Neural cell (in vitro differentiated cells): ENCODE results near the gene NUP62.

ENCODE experiments used
- CTCF ChIP-seq: fragments of 450-650 bp; IDR thresholded peaks from 2 replicates; pipeline ENCODE4 v1.5.1; 2014; ENCODE audit warnings: antibody characterized with exemption, mild to moderate bottlenecking, moderate library complexity; ENCODE audit not compliant: poor library complexity, severe bottlenecking
- EP300 ChIP-seq: fragments of 450-650 bp; conservative IDR thresholded peaks from 2 replicates; pipeline ENCODE4 v1.6.1; 2014; ENCODE audit warnings: antibody characterized with exemption, mild to moderate bottlenecking, moderate library complexity; ENCODE audit not compliant: poor library complexity, severe bottlenecking
- EZH2 ChIP-seq: fragments of 200-600, 300-800 bp; shearing (Covaris generic), sonication (generic); IDR thresholded peaks from 2 replicates; pipeline ENCODE4 v1.6.1; 2014; ENCODE audit warnings: antibody characterized with exemption, low read length, borderline replicate concordance, mild to moderate bottlenecking; ENCODE audit not compliant: insufficient read depth, poor library complexity, severe bottlenecking
- POLR2AphosphoS5 ChIP-seq: IDR thresholded peaks from 2 replicates; pipeline ENCODE4 v1.6.1; 2012
- RAD21 ChIP-seq: fragments of 450-650 bp; conservative IDR thresholded peaks from 2 replicates; pipeline ENCODE4 v1.6.1; 2014; ENCODE audit warnings: antibody characterized with exemption, mild to moderate bottlenecking, moderate library complexity
- REST ChIP-seq: IDR thresholded peaks from 2 replicates; pipeline ENCODE4 v1.6.1; 2012; ENCODE audit warnings: borderline replicate concordance
- SMC3 ChIP-seq: fragments of 450-650 bp; conservative IDR thresholded peaks from 2 replicates; pipeline ENCODE4 v1.6.1; 2014; ENCODE audit warnings: antibody characterized with exemption, mild to moderate bottlenecking, moderate library complexity; ENCODE audit not compliant: poor library complexity

DNA sequence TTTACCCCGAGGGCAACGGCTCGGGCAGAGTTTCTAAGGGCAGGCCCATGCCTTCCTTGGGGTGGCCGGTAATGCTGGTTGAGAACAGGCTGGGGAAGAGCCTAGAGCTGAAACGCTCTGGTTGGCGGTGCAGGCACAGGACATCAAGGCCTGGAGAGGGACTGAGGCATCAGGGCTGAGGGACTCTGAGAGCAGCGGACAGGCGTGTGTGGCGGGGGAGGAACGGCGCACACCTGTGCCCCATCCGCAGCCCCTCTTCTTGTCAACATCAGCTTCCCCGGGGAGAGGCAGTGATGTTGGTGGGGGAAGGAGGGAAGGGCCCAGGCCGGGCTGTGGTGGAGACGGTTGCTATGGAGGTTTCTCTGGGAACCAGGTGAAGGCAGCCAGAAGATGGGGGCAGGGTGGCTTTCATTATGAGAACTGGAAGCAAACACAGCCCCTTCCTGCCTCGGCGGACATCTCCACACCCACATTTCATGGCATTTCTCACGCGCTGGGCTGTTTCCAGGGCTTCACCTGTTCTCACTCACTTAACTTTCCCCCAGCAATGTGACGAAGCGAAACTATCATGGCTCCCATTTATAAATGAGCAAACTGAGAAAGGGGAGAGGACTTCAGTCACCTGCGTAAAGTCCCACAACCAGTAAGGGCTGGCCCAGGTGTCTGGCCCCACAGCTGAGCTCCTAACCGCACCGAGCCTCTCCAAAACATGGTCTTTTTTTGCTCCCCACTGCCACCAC, 8.5 kb downstream of the NUP62 start:
- TF ChIP-seq POLR2AphosphoS5 (no peak), EZH2 (no peak), CTCF (no peak), EP300 (no peak), SMC3 (no peak), REST (no peak), RAD21 (no peak)
